Trophoblast cell (in vitro differentiated cells and primary cell): ENCODE measurements around the gene UBAP1L.

Experiments
- DNase-seq, 2 donors: peaks; one replicate each; pipeline ENCODE4 v3.0.0-alpha.2; 2016
- H2AFZ ChIP-seq: 2 replicates; pipeline ENCODE4 v1.6.1; 2013; ENCODE audit warnings: low read length, moderate library complexity, mild to moderate bottlenecking; ENCODE audit not compliant: insufficient read depth, poor library complexity
- H2AK5ac ChIP-seq: 2 replicates; pipeline ENCODE4 v1.6.1; 2013; ENCODE audit warnings: mild to moderate bottlenecking, low read length
- H2BK120ac ChIP-seq: 2 replicates; pipeline ENCODE4 v1.6.1; 2013; ENCODE audit warnings: low read length, mild to moderate bottlenecking, moderate library complexity; ENCODE audit not compliant: insufficient read depth, poor library complexity
- H2BK12ac ChIP-seq: 2 replicates; pipeline ENCODE4 v1.6.1; 2013; ENCODE audit warnings: mild to moderate bottlenecking, low read length, moderate library complexity
- H2BK5ac ChIP-seq: 2 replicates; pipeline ENCODE4 v1.6.1; 2013; ENCODE audit warnings: low read length, low read depth, moderate library complexity, mild to moderate bottlenecking; ENCODE audit not compliant: poor library complexity
- H3K14ac ChIP-seq: 2 replicates; pipeline ENCODE4 v1.6.1; 2013; ENCODE audit warnings: mild to moderate bottlenecking, low read length
- H3K18ac ChIP-seq: 2 replicates; pipeline ENCODE4 v1.6.1; 2013; ENCODE audit warnings: mild to moderate bottlenecking, low read length
- H3K23ac ChIP-seq: 2 replicates; pipeline ENCODE4 v1.6.1; 2013; ENCODE audit warnings: low read length
- H3K27ac ChIP-seq: 2 replicates; pipeline ENCODE4 v1.5.1; 2013; ENCODE audit warnings: low read depth, mild to moderate bottlenecking, inconsistent platforms, low read length, moderate library complexity
- H3K27me3 ChIP-seq: 2 replicates; pipeline ENCODE4 v1.6.1; 2013; ENCODE audit warnings: inconsistent platforms, mild to moderate bottlenecking, low read length, moderate library complexity; ENCODE audit not compliant: insufficient read depth
- H3K36me3 ChIP-seq, 2 experiments: 1 replicate in 1 of 2; 2 replicates in 1 of 2; pipeline ENCODE4 v1.6.1; 2013; ENCODE audit warnings: low read length in 2 of 2, mild to moderate bottlenecking in 2 of 2, moderate library complexity in 1 of 2; ENCODE audit not compliant: insufficient read depth in 2 of 2, control insufficient read depth in 1 of 2
- H3K4ac ChIP-seq: 2 replicates; pipeline ENCODE4 v1.6.1; 2013; ENCODE audit warnings: low read depth, mild to moderate bottlenecking, low read length, moderate library complexity
- H3K4me1 ChIP-seq, 2 experiments: 1 replicate in 1 of 2; 2 replicates in 1 of 2; pipeline ENCODE4 v1.6.1; 2013; ENCODE audit warnings: low read length in 2 of 2, mild to moderate bottlenecking in 2 of 2, moderate library complexity in 1 of 2; ENCODE audit not compliant: insufficient read depth in 2 of 2, control insufficient read depth in 1 of 2
- H3K4me2 ChIP-seq: 2 replicates; pipeline ENCODE4 v1.6.1; 2013; ENCODE audit warnings: inconsistent platforms, mild to moderate bottlenecking, low read length, moderate library complexity
- H3K4me3 ChIP-seq: 2 replicates; pipeline ENCODE4 v1.5.1; 2013; ENCODE audit warnings: mild to moderate bottlenecking, low read depth, low read length, inconsistent platforms
- H3K79me1 ChIP-seq: one replicate; pipeline ENCODE4 v1.6.1; 2013; ENCODE audit warnings: low read length
- H3K79me2 ChIP-seq: 2 replicates; pipeline ENCODE4 v1.6.1; 2013; ENCODE audit warnings: low read length, mild to moderate bottlenecking; ENCODE audit not compliant: control insufficient read depth, insufficient read depth, poor library complexity
- H3K9ac ChIP-seq: 2 replicates; pipeline ENCODE4 v1.6.1; 2013; ENCODE audit warnings: mild to moderate bottlenecking, low read length
- H3K9me3 ChIP-seq: 2 replicates; pipeline ENCODE4 v1.6.1; 2013; ENCODE audit warnings: low read depth, mild to moderate bottlenecking, control low read depth, inconsistent platforms, low read length; ENCODE audit not compliant: insufficient read depth
- H4K12ac ChIP-seq: 2 replicates; pipeline ENCODE4 v1.6.1; 2013; ENCODE audit warnings: low read depth, mild to moderate bottlenecking, low read length, moderate library complexity
- H4K8ac ChIP-seq: 2 replicates; pipeline ENCODE4 v1.6.1; 2013; ENCODE audit warnings: low read depth, mild to moderate bottlenecking, low read length, moderate library complexity
- H4K91ac ChIP-seq: one replicate; pipeline ENCODE4 v1.6.1; 2013; ENCODE audit warnings: low read depth, mild to moderate bottlenecking, low read length, moderate library complexity
- WGBS: extraction: QIAGEN DNeasy Blood & Tissue Kit; methylation state at CpG from one replicate; pipeline ENCODE4 v1.1.7; 2013; ENCODE audit warnings: missing lambda C conversion rate; ENCODE audit not compliant: insufficient read length, insufficient coverage; ENCODE audit errors: extremely low coverage; 5-methylcytosine and 5-hydroxymethylcytosine counted together

The UBAP1L gene

DNA sequence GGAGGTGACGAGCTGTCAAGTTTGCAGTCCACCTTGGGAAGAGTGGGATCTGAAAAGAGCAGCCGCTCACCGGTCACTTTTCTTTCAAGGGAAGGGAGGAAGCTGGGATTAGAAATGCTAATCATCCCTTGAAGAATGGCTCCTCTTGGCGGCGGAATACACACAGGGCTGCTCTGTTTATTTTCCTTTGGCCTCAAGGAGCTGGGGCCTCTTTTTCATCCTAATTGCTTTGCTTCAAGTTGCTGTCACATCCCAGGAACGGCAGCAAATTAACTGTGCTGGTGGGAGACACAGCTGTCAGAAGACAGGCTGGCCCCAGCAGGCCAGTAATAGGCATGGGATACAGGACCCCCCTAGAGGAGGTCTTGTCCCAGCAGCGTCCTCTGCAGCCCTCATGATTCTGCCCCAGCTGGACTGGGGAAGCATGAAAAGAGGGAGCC, 31.7 kb downstream of the UBAP1L start:
- Histone ChIP-seq H3K4me1 (peaks cover 2 to 5% of the 10 kb centered on the region in 2 experiments), H3K14ac (no peak overlapping the region), H2BK12ac (no peak overlapping the region), H2BK120ac (no peak overlapping the region), H3K4me2 (no peak overlapping the region), H2AK5ac (no peak overlapping the region), H4K12ac (no peak overlapping the region), H3K23ac (no peak overlapping the region), H2BK5ac (no peak overlapping the region), H2AFZ (no peak overlapping the region), H3K27ac (no peak overlapping the region), H3K4ac (no peak overlapping the region), H3K79me1 (no peaks in the 10 kb centered on the region), H3K36me3 (no peaks in the 10 kb centered on the region), H3K9ac (no peak overlapping the region), H3K18ac (no peak overlapping the region), H4K8ac (no peak overlapping the region), H3K79me2 (no peaks in the 10 kb centered on the region), H3K27me3 (no peaks in the 10 kb centered on the region), H4K91ac (no peak overlapping the region), H3K4me3 (no peak overlapping the region), H3K9me3 (peaks cover 2% of the 10 kb centered on the region)
- DNase-seq = no peak
- WGBS = no CpG with 5 or more reads among the region's 7 CpGs

DNA sequence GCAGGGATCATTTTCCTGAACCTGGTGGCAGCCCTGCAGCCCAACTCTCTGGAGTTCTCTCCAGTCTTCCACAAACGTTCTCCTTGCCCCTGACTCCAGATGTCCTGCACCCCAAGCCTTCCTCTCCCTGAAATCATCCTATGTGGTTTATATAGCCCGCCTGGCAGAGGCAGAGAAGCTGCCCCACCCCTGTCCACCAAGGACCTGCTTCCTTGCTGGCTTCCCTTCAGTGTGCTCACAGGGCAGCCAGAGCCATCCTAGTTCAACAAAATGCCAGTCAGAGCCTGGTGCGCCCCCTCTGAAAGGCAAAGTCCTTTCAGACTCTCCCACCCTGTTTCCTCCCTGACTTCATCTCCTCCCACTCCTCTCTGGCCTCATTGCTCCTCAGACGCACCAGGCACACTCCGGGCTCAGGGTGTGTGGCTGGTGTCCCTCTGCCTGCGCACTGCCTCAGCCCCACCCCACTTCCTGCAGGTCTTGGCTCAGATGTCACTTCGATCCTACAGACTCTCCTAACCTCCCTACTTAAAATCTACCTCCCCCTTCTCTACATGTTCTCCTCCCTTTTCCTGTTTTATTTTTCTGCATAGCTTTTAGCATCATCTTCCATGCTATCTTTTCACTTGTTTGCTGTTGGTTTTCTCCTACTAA, 32.6 kb downstream of the UBAP1L start:
- no peak overlapping the region for H3K14ac ChIP-seq
- no CpG with 5 or more reads among the region's 7 CpGs for WGBS
- no peak overlapping the region for H4K12ac ChIP-seq
- H3K36me3 ChIP-seq = no peaks in the 10 kb centered on the region
- no peak overlapping the region for H3K4me2 ChIP-seq
- no peak overlapping the region for H3K27ac ChIP-seq
- no peak overlapping the region for H2BK12ac ChIP-seq
- H2BK5ac ChIP-seq = no peak overlapping the region
- peaks cover 5% of the 10 kb centered on the region for H3K9me3 ChIP-seq
- no peak for DNase-seq
- no peak overlapping the region for H2AK5ac ChIP-seq
- no peaks in the 10 kb centered on the region for H3K79me1 ChIP-seq
- H2AFZ ChIP-seq = no peak overlapping the region
- no peak overlapping the region for H3K18ac ChIP-seq
- no peak overlapping the region for H3K23ac ChIP-seq
- no peaks in the 10 kb centered on the region for H3K79me2 ChIP-seq
- no peak overlapping the region for H2BK120ac ChIP-seq
- H4K91ac ChIP-seq = no peak overlapping the region
- no peak overlapping the region for H4K8ac ChIP-seq
- no peak overlapping the region for H3K4ac ChIP-seq
- peaks cover 2 to 7% of the 10 kb centered on the region in 2 experiments for H3K4me1 ChIP-seq
- H3K9ac ChIP-seq = no peak overlapping the region
- no peak overlapping the region for H3K4me3 ChIP-seq
- H3K27me3 ChIP-seq = no peaks in the 10 kb centered on the region

DNA sequence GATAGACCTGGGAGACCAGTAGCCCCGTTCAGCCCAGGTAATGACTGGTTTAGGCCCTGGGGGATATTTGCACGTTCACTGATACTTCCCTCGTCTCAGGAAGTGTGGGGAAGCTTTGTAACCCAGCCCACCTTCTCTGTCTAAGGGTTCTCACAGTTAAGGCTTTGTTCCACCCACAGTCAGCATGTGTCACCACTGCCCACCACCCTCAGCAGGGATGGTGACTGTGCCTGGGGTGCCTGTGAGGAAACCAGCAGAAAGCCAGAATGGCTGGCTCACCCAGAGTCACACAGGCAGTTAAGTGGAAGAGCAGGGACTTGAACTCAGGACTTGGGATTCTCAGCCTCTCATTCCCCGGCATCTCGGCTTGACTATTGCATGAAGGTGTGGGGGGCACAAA, 33.2 kb downstream of the UBAP1L start:
- Histone ChIP-seq H3K4me3 (no peak overlapping the region), H2BK5ac (no peak overlapping the region), H3K4me2 (no peak overlapping the region), H3K14ac (no peak overlapping the region), H3K4ac (no peak overlapping the region), H3K23ac (peak overlapping the region; percentile 14), H3K4me1 (peaks cover 2 to 7% of the 10 kb centered on the region in 2 experiments), H2AK5ac (no peak overlapping the region), H2BK120ac (no peak overlapping the region), H3K9me3 (peaks cover 9% of the 10 kb centered on the region), H4K8ac (no peak overlapping the region), H3K79me2 (no peaks in the 10 kb centered on the region), H3K18ac (no peak overlapping the region), H3K36me3 (no peaks in the 10 kb centered on the region), H3K27me3 (no peaks in the 10 kb centered on the region), H2BK12ac (no peak overlapping the region), H3K27ac (no peak overlapping the region), H4K12ac (no peak overlapping the region), H3K9ac (peak overlapping the region; percentile 63), H3K79me1 (no peaks in the 10 kb centered on the region), H4K91ac (no peak overlapping the region), H2AFZ (no peak overlapping the region)
- no CpG with 5 or more reads among the region's 5 CpGs for WGBS
- no peak for DNase-seq

DNA sequence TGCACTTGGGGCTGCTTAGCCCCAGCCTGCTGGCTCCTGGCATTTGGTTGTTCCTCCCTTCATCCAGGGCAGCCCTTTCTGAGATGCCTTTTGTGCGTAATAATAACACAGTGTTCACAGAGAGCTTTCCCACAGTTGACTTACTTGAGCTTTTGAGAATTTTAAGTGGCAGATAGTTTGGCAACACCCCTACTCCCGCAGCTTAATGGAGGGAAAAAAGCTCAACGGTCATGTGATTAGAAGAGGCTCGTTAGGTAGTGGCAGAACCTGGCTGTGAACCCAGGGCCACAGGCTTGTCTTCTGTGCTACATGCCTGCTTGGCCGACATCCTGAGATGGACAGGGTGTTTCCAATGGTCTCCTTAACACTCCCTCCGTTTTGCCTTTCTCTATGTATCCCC, 33.7 kb downstream of the UBAP1L start:
- Histone ChIP-seq H3K23ac (no peak overlapping the region), H4K8ac (no peak overlapping the region), H4K12ac (no peak overlapping the region), H2AFZ (no peak overlapping the region), H2BK12ac (no peak overlapping the region), H2BK5ac (no peak overlapping the region), H3K18ac (no peak overlapping the region), H3K79me1 (no peaks in the 10 kb centered on the region), H3K79me2 (no peaks in the 10 kb centered on the region), H3K27ac (no peak overlapping the region), H3K27me3 (no peaks in the 10 kb centered on the region), H3K36me3 (no peaks in the 10 kb centered on the region), H3K9ac (no peak overlapping the region), H3K9me3 (peaks cover 9% of the 10 kb centered on the region), H3K4me1 (peaks cover 2 to 7% of the 10 kb centered on the region in 2 experiments), H3K4ac (no peak overlapping the region), H3K14ac (no peak overlapping the region), H3K4me2 (no peak overlapping the region), H2AK5ac (no peak overlapping the region), H4K91ac (no peak overlapping the region), H3K4me3 (no peak overlapping the region), H2BK120ac (no peak overlapping the region)
- WGBS = no CpG with 5 or more reads among the region's 6 CpGs
- DNase-seq = no peak
